ENCODE measurements around the gene LYL1. TPM values are rescaled to one million over a fixed set of nuclear protein-coding genes. Genes with fewer than 3 reads are reported as not detected.
A peak's percentile ranks its signal among the peaks of the same experiment; 100 is the strongest.

The LYL1 gene
- total RNA-seq, 1 experiment from 2014 or later, result 0.63 TPM

GRCh38 chr19:13135068-13136062 lies 32.7 kb upstream of the LYL1 start:
- Histone ChIP-seq H3K23me2 (ENCODE audit: insufficient read length, low read depth, low read length, poor library complexity, severe bottlenecking) (no peaks in the 10 kb centered on the region), H4K91ac (ENCODE audit: insufficient read length, low read depth, low read length) (no peak overlapping the region), H2AK5ac (ENCODE audit: insufficient read length, low read length) (no peak overlapping the region), H2BK15ac (ENCODE audit: low read depth, low read length) (no peak overlapping the region), H3K56ac (ENCODE audit: insufficient read length, low read depth, low read length) (no peak overlapping the region), H3K23ac (ENCODE audit: insufficient read length, low read depth, low read length) (no peak overlapping the region), H2AFZ (ENCODE audit: low read length) (no peak overlapping the region), H3K79me2 (ENCODE audit: insufficient read depth, low read length) (peaks cover 14% of the 10 kb centered on the region; the same call in 1 of the 2 replicates), H3K18ac (ENCODE audit: insufficient read length, low read depth, low read length) (no peak overlapping the region), H2BK12ac (ENCODE audit: insufficient read length, low read depth, low read length) (no peak overlapping the region), H3K4ac (ENCODE audit: low read depth, low read length) (no peak overlapping the region), H2BK120ac (ENCODE audit: low read depth, low read length, poor library complexity, severe bottlenecking) (no peak overlapping the region), H2BK5ac (ENCODE audit: insufficient read length, low read length) (no peak overlapping the region), H3K4me1 (ENCODE audit: insufficient read depth, low read length) (no peaks in the 10 kb centered on the region), H3K9ac (ENCODE audit: extremely low read depth, insufficient read length, low read length) (no peak overlapping the region), H4K5ac (ENCODE audit: insufficient read length, low read depth, low read length) (no peak overlapping the region), H3K79me1 (ENCODE audit: insufficient read depth, low read depth, low read length, poor library complexity, severe bottlenecking) (peaks cover 4% of the 10 kb centered on the region), H3T11ph (ENCODE audit: low read length) (no peak overlapping the region), H3K9me3 (ENCODE audit: control insufficient read depth, low read depth, low read length) (no peaks in the 10 kb centered on the region), H3K4me2 (ENCODE audit: insufficient read depth, insufficient read length, low read length) (no peak overlapping the region), H3K27ac (ENCODE audit: insufficient read length, low read depth, low read length) (no peak overlapping the region), H3K27me3 (ENCODE audit: insufficient read depth, low read length) (no peaks in the 10 kb centered on the region), H4K8ac (replicated peaks; ENCODE audit: insufficient read length, low read depth, low read length) (no peak overlapping the region), H2BK20ac (ENCODE audit: low read depth, low read length, poor library complexity, severe bottlenecking) (no peak overlapping the region), H3K14ac (ENCODE audit: insufficient read depth, low read length) (no peak overlapping the region), H4K20me1 (ENCODE audit: control insufficient read depth, insufficient read depth, insufficient read length) (no peaks in the 10 kb centered on the region)
- Mint-ChIP-seq H3K9me3 (no peaks in the 10 kb centered on the region), H3K4me1 (peaks cover 12 to 16% of the 10 kb centered on the region in 2 experiments; a peak in 3 of 4 replicates), H3K4me3 (no peak overlapping the region), H3K36me3 (ENCODE audit: insufficient read depth in 1 of 3, low read depth in 3 of 3) (peaks cover 22 to 69% (median 53%) of the 10 kb centered on the region in 3 experiments; a peak in 6 of 7 replicates), H3K27ac (peak overlapping the region in 2 of 3 experiments; percentile 23 to 55; a peak in 1 of 7 replicates), H3K27me3 (ENCODE audit: low read depth) (no peaks in the 10 kb centered on the region)
- DNase-seq, result no peak
- WGBS (ENCODE audit: extremely low coverage, insufficient read length, low lambda C conversion rate), result no CpG with 5 or more reads among the region's 60 CpGs
- no peak for TF ChIP-seq CTCF (conservative IDR thresholded peaks at IDR 0.05)

Data from H9 (cell line).